Liver (tissue), 9 donors: Measurements from ENCODE around the gene APP. TPM values are rescaled to one million over a fixed set of nuclear protein-coding genes. Genes with fewer than 3 reads are reported as not detected.
A peak's percentile ranks its signal among the peaks of the same experiment; 100 is the strongest.

ENCODE experiments used
- DNase-seq: peaks from one replicate; pipeline ENCODE4 v3.0.0-alpha.2; 2017; ENCODE audit warnings: low spot score
- H3K27ac ChIP-seq, 2 donors: one replicate each; pipeline ENCODE4 v1.7.0; 2013; ENCODE audit warnings: inconsistent platforms in 2 of 2, low read length in 2 of 2, control low read depth in 1 of 2, low read depth in 1 of 2, mild to moderate bottlenecking in 1 of 2
- H3K27me3 ChIP-seq, 4 donors: one replicate each; pipeline versions ENCODE4 v1.6.1 to v1.7.0; 2013; ENCODE audit warnings: low read length in 3 of 4, inconsistent platforms in 1 of 4, mild to moderate bottlenecking in 1 of 4, moderate library complexity in 1 of 4; ENCODE audit not compliant: control insufficient read depth in 4 of 4, insufficient read depth in 4 of 4
- H3K36me3 ChIP-seq, 4 donors: one replicate each; pipeline versions ENCODE4 v1.6.1 to v1.7.0; 2013; ENCODE audit warnings: low read length in 3 of 4, mild to moderate bottlenecking in 3 of 4, low read depth in 1 of 4, moderate library complexity in 1 of 4; ENCODE audit not compliant: control insufficient read depth in 4 of 4, insufficient read depth in 3 of 4
- H3K4me1 ChIP-seq, 4 donors: one replicate each; pipeline versions ENCODE4 v1.6.1 to v1.7.0; 2013; ENCODE audit warnings: low read length in 3 of 4, mild to moderate bottlenecking in 3 of 4, moderate library complexity in 1 of 4; ENCODE audit not compliant: control insufficient read depth in 4 of 4, insufficient read depth in 4 of 4
- H3K4me3 ChIP-seq, 3 donors: one replicate each; pipeline versions ENCODE4 v1.6.1 to v1.7.0; 2013; ENCODE audit warnings: low read length in 3 of 3, control low read depth in 1 of 3, low read depth in 1 of 3, mild to moderate bottlenecking in 1 of 3
- H3K9ac ChIP-seq, 2 donors: one replicate each; pipeline ENCODE4 v1.7.0; 2013; ENCODE audit warnings: low read length in 2 of 2, mild to moderate bottlenecking in 2 of 2, moderate library complexity in 2 of 2, control low read depth in 1 of 2, low read depth in 1 of 2
- H3K9me3 ChIP-seq, 4 donors: one replicate each; pipeline versions ENCODE4 v1.6.1 to v1.7.0; 2013; ENCODE audit warnings: low read length in 3 of 4; ENCODE audit not compliant: control insufficient read depth in 4 of 4
- CTCF ChIP-seq: fragments of 150-350 bp; IDR thresholded peaks from 2 replicates; pipeline ENCODE4 v1.5.1; 2017; ENCODE audit warnings: improper control_type of control experiment, low read depth, low read length; ENCODE audit not compliant: missing input control
- EGR1 ChIP-seq, 2 donors: IDR thresholded peaks; 2 replicates each; pipeline ENCODE4 v1.6.1; 2016 to 2018; ENCODE audit warnings: antibody characterized with exemption in 2 of 2, low read depth in 2 of 2
- FOXA1 ChIP-seq: IDR thresholded peaks from 2 replicates; pipeline ENCODE4 v1.6.1; 2016; ENCODE audit warnings: antibody characterized with exemption
- GABPA ChIP-seq, 2 donors: IDR thresholded peaks in 1 of 2; conservative IDR thresholded peaks in 1 of 2; 2 replicates each; pipeline ENCODE4 v1.6.1; 2016; ENCODE audit warnings: antibody characterized with exemption in 2 of 2, mild to moderate bottlenecking in 1 of 2, moderate library complexity in 1 of 2
- HNF4A ChIP-seq, 2 donors: conservative IDR thresholded peaks; 2 replicates each; pipeline ENCODE4 v1.6.1; 2016; ENCODE audit warnings: antibody characterized with exemption in 2 of 2, mild to moderate bottlenecking in 2 of 2
- JUND ChIP-seq, 2 donors: IDR thresholded peaks; 2 replicates each; pipeline ENCODE4 v1.6.1; 2016; ENCODE audit warnings: antibody characterized with exemption in 2 of 2
- RAD21 ChIP-seq, 2 donors: IDR thresholded peaks; 2 replicates each; pipeline ENCODE4 v1.6.1; 2016; ENCODE audit warnings: antibody characterized with exemption in 2 of 2, mild to moderate bottlenecking in 2 of 2
- REST ChIP-seq: IDR thresholded peaks from 2 replicates; pipeline ENCODE4 v1.6.1; 2016; ENCODE audit warnings: antibody characterized with exemption, mild to moderate bottlenecking
- RXRA ChIP-seq, 2 donors: IDR thresholded peaks; 2 replicates each; pipeline ENCODE4 v1.6.1; 2017 to 2018; ENCODE audit warnings: antibody characterized with exemption in 2 of 2, mild to moderate bottlenecking in 1 of 2
- SP1 ChIP-seq: IDR thresholded peaks from 2 replicates; pipeline ENCODE4 v1.6.1; 2018; ENCODE audit warnings: antibody characterized with exemption, mild to moderate bottlenecking
- TAF1 ChIP-seq: conservative IDR thresholded peaks from 2 replicates; pipeline ENCODE4 v1.6.1; 2016; ENCODE audit warnings: antibody characterized with exemption, mild to moderate bottlenecking
- YY1 ChIP-seq: IDR thresholded peaks from 2 replicates; pipeline ENCODE4 v1.6.1; 2016; ENCODE audit warnings: antibody characterized with exemption, mild to moderate bottlenecking
- WGBS: extraction: QIAGEN DNeasy Blood & Tissue Kit; methylation state at CpG from one replicate; pipeline ENCODE4 v1.1.7; 2013; 5-methylcytosine and 5-hydroxymethylcytosine counted together
- polyA plus RNA-seq, 2 donors: library from polyadenylated mRNA; stranded (reverse) in 1 of 2; unstranded in 1 of 2; fragments of 200-250 nt in 1 of 2; fragments of >200 nt in 1 of 2; fragmentation: Nextera tagmentation in 1 of 2; extraction: Ambion mirVana in 1 of 2; gene quantifications; one replicate each; pipeline versions ENCODE4 v1.2.1 to v1.2.3, GENCODE V29; 2013 to 2015
- total RNA-seq, 2 donors: library from RNA; depleted of rRNA; stranded (reverse); fragments of >200 nt; gene quantifications; one replicate each; pipeline ENCODE4 v1.2.3, GENCODE V29; 2014
- TF ChIP-seq, protein P1 (sequence below): IDR thresholded peaks from 2 replicates; pipeline ENCODE4 v1.6.1; 2016; ENCODE audit warnings: antibody characterized with exemption
- TF ChIP-seq, protein P2 (sequence below): IDR thresholded peaks from 2 replicates; pipeline ENCODE4 v1.6.1; 2016; ENCODE audit warnings: antibody characterized with exemption
- donor health status: healthy.
- donor health status: healthy.
- donor health status: healthy.
- donor health status: healthy.
- donor health status: healthy.

APP gene
- total and polyA plus RNA-seq, 4 donors, result 24.9 to 201 (median 111) TPM

DNA sequence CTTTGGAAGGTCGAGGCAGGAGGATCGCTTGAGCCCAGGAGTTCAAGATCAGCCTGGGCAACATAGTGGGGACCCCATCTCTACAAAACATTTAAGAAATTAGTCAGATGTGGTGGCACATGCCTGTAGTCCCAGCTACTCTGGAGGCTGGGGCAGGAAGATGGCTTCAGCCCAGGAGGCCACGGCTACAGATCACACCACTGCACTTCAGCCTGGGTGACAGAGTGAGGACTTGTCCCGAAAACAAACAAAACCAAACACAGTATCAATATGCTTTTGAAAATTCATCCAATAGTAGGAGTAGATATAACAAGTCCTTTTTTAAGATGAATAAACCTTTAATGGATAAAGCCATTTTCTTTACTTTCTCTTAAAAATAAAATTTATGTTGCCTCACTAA, 8.5 kb downstream of the APP start:
- Histone ChIP-seq H3K4me3 (no peak overlapping the region), H3K27ac (no peak overlapping the region), H3K9ac (no peak overlapping the region), H3K9me3 (no peaks in the 10 kb centered on the region), H3K27me3 (no peaks in the 10 kb centered on the region), H3K4me1 (peaks cover 3 to 36% (median 30%) of the 10 kb centered on the region in 4 donors), H3K36me3 (no peaks in the 10 kb centered on the region)
- 67% methylated on average over 4 of the region's 4 CpGs for WGBS
- no peak for TF ChIP-seq JUND (IDR thresholded peaks at IDR 0.05)
- no peak for TF ChIP-seq RAD21 (IDR thresholded peaks at IDR 0.05)
- no peak for TF ChIP-seq GABPA (IDR thresholded peaks at IDR 0.05 in 1 of 2, conservative IDR thresholded peaks at IDR 0.05 in 1 of 2)
- TF ChIP-seq, protein P1, sequence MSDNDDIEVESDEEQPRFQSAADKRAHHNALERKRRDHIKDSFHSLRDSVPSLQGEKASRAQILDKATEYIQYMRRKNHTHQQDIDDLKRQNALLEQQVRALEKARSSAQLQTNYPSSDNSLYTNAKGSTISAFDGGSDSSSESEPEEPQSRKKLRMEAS, result no peak
- TF ChIP-seq FOXA1, result no peak
- TF ChIP-seq, protein P2, sequence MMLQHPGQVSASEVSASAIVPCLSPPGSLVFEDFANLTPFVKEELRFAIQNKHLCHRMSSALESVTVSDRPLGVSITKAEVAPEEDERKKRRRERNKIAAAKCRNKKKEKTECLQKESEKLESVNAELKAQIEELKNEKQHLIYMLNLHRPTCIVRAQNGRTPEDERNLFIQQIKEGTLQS, result no peak
- peak; percentile 76 to 78 for TF ChIP-seq HNF4A (conservative IDR thresholded peaks at IDR 0.05)
- TF ChIP-seq SP1, result peak; percentile 38
- TF ChIP-seq RXRA (IDR thresholded peaks at IDR 0.05), result peak in 1 of 2 donors; percentile 11
- TF ChIP-seq YY1, result no peak
- no peak for TF ChIP-seq TAF1
- no peak for TF ChIP-seq EGR1 (IDR thresholded peaks at IDR 0.05; ENCODE audit: low read depth in 2 of 2)
- no peak for DNase-seq

GRCh38 chr21:26159869-26160268, 10.7 kb downstream of the APP start:
- Histone ChIP-seq H3K27ac (no peak overlapping the region), H3K27me3 (no peaks in the 10 kb centered on the region), H3K9me3 (no peaks in the 10 kb centered on the region), H3K9ac (no peak overlapping the region), H3K4me3 (no peak overlapping the region), H3K4me1 (peaks cover 3 to 16% (median 14%) of the 10 kb centered on the region in 4 donors), H3K36me3 (no peaks in the 10 kb centered on the region)
- TF ChIP-seq RAD21 (IDR thresholded peaks at IDR 0.05) (peak in 1 of 2 donors; percentile 12), RXRA (IDR thresholded peaks at IDR 0.05) (peak in 1 of 2 donors; percentile 15), SP1 (peak; percentile 18), JUND (IDR thresholded peaks at IDR 0.05) (no peak), REST (peak; percentile 11)
- 87% methylated on average over 1 of the region's 1 CpG for WGBS
- no peak for DNase-seq

- no peak for TF ChIP-seq CTCF
- TF ChIP-seq JUND (IDR thresholded peaks at IDR 0.05), result no peak
- H3K9ac ChIP-seq, result no peak overlapping the region
- H3K27me3 ChIP-seq, result no peaks in the 10 kb centered on the region
- no peak overlapping the region for H3K4me3 ChIP-seq
- no peak for DNase-seq
- peaks cover 2 to 19% (median 9%) of the 10 kb centered on the region in 4 donors for H3K4me1 ChIP-seq
- no peaks in the 10 kb centered on the region for H3K36me3 ChIP-seq
- H3K27ac ChIP-seq, result no peak overlapping the region
- no peaks in the 10 kb centered on the region for H3K9me3 ChIP-seq
- WGBS, result 56% methylated on average over 2 of the region's 2 CpGs
Measured at GRCh38 chr21:26157801-26158200, 12.8 kb downstream of the APP start.
